Endodermal cell (in vitro differentiated cells): Measurements from ENCODE around the gene GRM4. TPM values are rescaled to one million over a fixed set of nuclear protein-coding genes. Genes with fewer than 3 reads are reported as not detected.

Experiments used
- DNase-seq: peaks from one replicate; pipeline ENCODE4 v3.0.0-alpha.2; 2017
- H3K27ac ChIP-seq: 2 replicates; pipeline ENCODE4 v1.5.1; 2013; ENCODE audit warnings: mild to moderate bottlenecking, low read depth, low read length, moderate library complexity
- H3K27me3 ChIP-seq: 2 replicates; pipeline ENCODE4 v1.6.1; 2013; ENCODE audit warnings: mild to moderate bottlenecking, low read length, moderate library complexity; ENCODE audit not compliant: insufficient read depth, control insufficient read depth, poor library complexity, severe bottlenecking
- H3K36me3 ChIP-seq: 2 replicates; pipeline ENCODE4 v1.7.0; 2013; ENCODE audit warnings: mild to moderate bottlenecking, low read length, moderate library complexity; ENCODE audit not compliant: control insufficient read depth, insufficient read depth
- H3K4me1 ChIP-seq: one replicate; pipeline ENCODE4 v1.7.0; 2013; ENCODE audit warnings: low read length; ENCODE audit not compliant: control insufficient read depth, insufficient read depth
- H3K4me3 ChIP-seq: 2 replicates; pipeline ENCODE4 v1.5.1; 2013; ENCODE audit warnings: mild to moderate bottlenecking, low read length, moderate library complexity
- H3K9ac ChIP-seq: 2 replicates; pipeline ENCODE4 v1.6.1; 2013; ENCODE audit warnings: mild to moderate bottlenecking, low read length, moderate library complexity; ENCODE audit not compliant: poor library complexity, severe bottlenecking; ENCODE audit errors: extremely low read depth
- H3K9me3 ChIP-seq: 2 replicates; pipeline ENCODE4 v1.6.1; 2013; ENCODE audit warnings: mild to moderate bottlenecking, low read length, moderate library complexity; ENCODE audit not compliant: control insufficient read depth
- H3K27ac Mint-ChIP-seq: 2 replicates; pipeline ENCODE4 v1.8.0; 2020; ENCODE audit warnings: mixed read lengths
- H3K27me3 Mint-ChIP-seq: 2 replicates; pipeline ENCODE4 v1.8.0; 2021; ENCODE audit warnings: mild to moderate bottlenecking, mixed read lengths; ENCODE audit not compliant: insufficient read depth
- H3K36me3 Mint-ChIP-seq: 2 replicates; pipeline ENCODE4 v1.8.0; 2020; ENCODE audit warnings: low read depth, mixed read lengths
- H3K4me1 Mint-ChIP-seq: 2 replicates; pipeline ENCODE4 v1.8.0; 2020; ENCODE audit warnings: mixed read lengths
- H3K4me3 Mint-ChIP-seq: 2 replicates; pipeline ENCODE4 v1.8.0; 2020; ENCODE audit warnings: mild to moderate bottlenecking, moderate library complexity, mixed read lengths
- H3K9me3 Mint-ChIP-seq: 2 replicates; pipeline ENCODE4 v1.8.0; 2020; ENCODE audit warnings: mild to moderate bottlenecking, mixed read lengths
- CTCF ChIP-seq: fragments of 200-600 bp; sonication (generic); conservative IDR thresholded peaks from 2 replicates; pipeline ENCODE4 v1.5.0; 2021; ENCODE audit warnings: antibody characterized with exemption, mild to moderate bottlenecking
- WGBS, 2 experiments: methylation state at CpG; one replicate each; pipeline versions ENCODE4 v1.1.5 to v1.1.7; 2013; ENCODE audit warnings: missing lambda C conversion rate in 2 of 2, mixed read lengths in 1 of 2; ENCODE audit not compliant: insufficient coverage in 1 of 2, insufficient read length in 1 of 2; 5-methylcytosine and 5-hydroxymethylcytosine counted together
- total RNA-seq, 2 donors: library from RNA; stranded (reverse); fragmentation: NEBNext Ultra II Directional in 1 of 2; extraction: Animal tissue kit (Norgen Biotek cat#: 25700) in 1 of 2; gene quantifications; 2 replicates in 1 of 2; 3 replicates in 1 of 2; pipeline ENCODE4 v1.2.1, GENCODE V29; 2021

GRM4 gene
- total RNA-seq, 2 donors from 2014 or later = 3.1 to 9.1 TPM

- Histone ChIP-seq H3K36me3 (no peaks in the 10 kb centered on the region), H3K27me3 (no peaks in the 10 kb centered on the region), H3K4me1 (no peaks in the 10 kb centered on the region), H3K27ac (no peak overlapping the region), H3K9me3 (no peaks in the 10 kb centered on the region), H3K4me3 (no peak overlapping the region), H3K9ac (no peak overlapping the region)
- Mint-ChIP-seq H3K4me1 (no peaks in the 10 kb centered on the region), H3K9me3 (no peaks in the 10 kb centered on the region), H3K4me3 (no peak overlapping the region), H3K27me3 (no peaks in the 10 kb centered on the region), H3K36me3 (no peaks in the 10 kb centered on the region), H3K27ac (no peak overlapping the region)
- TF ChIP-seq CTCF = no peak
- DNase-seq = no peak
- 90 to 93% methylated on average over 2 to 8 of the region's 8 CpGs for WGBS, 2 experiments
These were observed 46.0 kb downstream of the GRM4 start for GRCh38 chr6:34099878-34100277.

GRCh38 chr6:34098045-34098936, 47.6 kb downstream of the GRM4 start:
- Mint-ChIP-seq H3K9me3 (no peaks in the 10 kb centered on the region), H3K27me3 (no peaks in the 10 kb centered on the region), H3K36me3 (no peaks in the 10 kb centered on the region), H3K4me1 (peaks cover 4% of the 10 kb centered on the region), H3K4me3 (no peak overlapping the region), H3K27ac (no peak overlapping the region)
- H3K36me3 ChIP-seq = no peaks in the 10 kb centered on the region
- no peaks in the 10 kb centered on the region for H3K27me3 ChIP-seq
- 82 to 86% methylated on average over 5 to 7 of the region's 8 CpGs for WGBS, 2 experiments
- no peak overlapping the region for H3K27ac ChIP-seq
- H3K9me3 ChIP-seq = no peaks in the 10 kb centered on the region
- TF ChIP-seq CTCF = no peak
- DNase-seq = no peak
- no peak overlapping the region for H3K9ac ChIP-seq
- H3K4me3 ChIP-seq = no peak overlapping the region
- H3K4me1 ChIP-seq = no peaks in the 10 kb centered on the region

GRCh38 chr6:34096814-34097213, 49.1 kb downstream of the GRM4 start:
- no peak for TF ChIP-seq CTCF
- no peak overlapping the region for H3K9ac ChIP-seq
- no peak overlapping the region for H3K27ac ChIP-seq
- no peak for DNase-seq
- no peaks in the 10 kb centered on the region for H3K36me3 ChIP-seq
- H3K9me3 ChIP-seq = no peaks in the 10 kb centered on the region
- WGBS, 2 experiments = 94 to 100% methylated on average over 2 to 8 of the region's 8 CpGs
- H3K9me3 Mint-ChIP-seq = no peaks in the 10 kb centered on the region
- no peaks in the 10 kb centered on the region for H3K27me3 ChIP-seq
- no peaks in the 10 kb centered on the region for H3K36me3 Mint-ChIP-seq
- no peaks in the 10 kb centered on the region for H3K4me1 ChIP-seq
- H3K27ac Mint-ChIP-seq = peak overlapping the region; percentile 20
- H3K4me3 Mint-ChIP-seq = no peak overlapping the region
- no peak overlapping the region for H3K4me3 ChIP-seq
- peaks cover 4% of the 10 kb centered on the region for H3K4me1 Mint-ChIP-seq
- no peaks in the 10 kb centered on the region for H3K27me3 Mint-ChIP-seq
